Occipital lobe (tissue), 2 donors: Measurements from ENCODE around the gene TMEM253. TPM values are rescaled to one million over a fixed set of nuclear protein-coding genes. Genes with fewer than 3 reads are reported as not detected.

Source experiments
- DNase-seq: peaks from one replicate; lab custom pipeline; 2025; lab: John Stamatoyannopoulos, UW
- total RNA-seq: library from RNA; depleted of rRNA; stranded (reverse); fragments of >200 nt; gene quantifications from one replicate; pipeline ENCODE4 v1.2.3, GENCODE V29; 2014

The TMEM253 gene
- total RNA-seq, 1 donor from 2014 or later: not detected

GRCh38 chr14:21103710-21104447, 3.0 kb downstream of the TMEM253 start:
- DNase-seq: peak; percentile 95

DNA sequence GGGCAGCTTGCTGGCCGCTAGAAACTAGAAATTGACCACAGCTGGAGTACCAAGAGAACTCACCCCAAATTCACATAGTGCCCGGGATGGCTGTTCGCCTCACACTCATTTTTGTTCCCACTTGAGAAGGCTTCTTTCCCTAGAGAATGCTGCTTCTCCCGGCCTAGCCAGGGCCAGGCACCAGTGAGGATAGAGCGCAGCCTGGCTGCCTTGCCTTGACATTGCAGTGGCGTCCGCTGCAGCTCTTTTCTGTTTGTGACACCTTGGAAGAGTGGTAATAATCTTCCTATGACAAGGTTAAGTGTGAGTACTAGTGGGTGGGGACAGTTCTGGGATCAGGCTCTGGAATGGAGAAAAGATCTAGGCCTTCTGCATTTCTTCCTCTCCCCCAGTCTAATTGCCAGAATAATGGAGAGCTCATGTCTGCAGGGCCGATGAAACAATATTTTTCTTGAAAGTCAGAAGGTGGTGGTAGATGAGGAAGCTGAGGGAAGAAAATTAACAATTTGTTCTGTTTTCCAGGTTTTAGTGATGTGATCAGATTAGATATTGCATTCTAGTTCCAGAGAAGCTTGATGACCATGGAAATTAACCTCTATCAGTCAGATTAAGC, 3.7 kb downstream of the TMEM253 start:
- DNase-seq: peak; percentile 79

- no peak for DNase-seq
Observed at GRCh38 chr14:21105095-21105494, 4.2 kb downstream of the TMEM253 start.

GRCh38 chr14:21106176-21106497, 5.3 kb downstream of the TMEM253 start:
- no peak for DNase-seq

GRCh38 chr14:21106498-21107282, 5.8 kb downstream of the TMEM253 start:
- DNase-seq: peak; percentile 58

DNA sequence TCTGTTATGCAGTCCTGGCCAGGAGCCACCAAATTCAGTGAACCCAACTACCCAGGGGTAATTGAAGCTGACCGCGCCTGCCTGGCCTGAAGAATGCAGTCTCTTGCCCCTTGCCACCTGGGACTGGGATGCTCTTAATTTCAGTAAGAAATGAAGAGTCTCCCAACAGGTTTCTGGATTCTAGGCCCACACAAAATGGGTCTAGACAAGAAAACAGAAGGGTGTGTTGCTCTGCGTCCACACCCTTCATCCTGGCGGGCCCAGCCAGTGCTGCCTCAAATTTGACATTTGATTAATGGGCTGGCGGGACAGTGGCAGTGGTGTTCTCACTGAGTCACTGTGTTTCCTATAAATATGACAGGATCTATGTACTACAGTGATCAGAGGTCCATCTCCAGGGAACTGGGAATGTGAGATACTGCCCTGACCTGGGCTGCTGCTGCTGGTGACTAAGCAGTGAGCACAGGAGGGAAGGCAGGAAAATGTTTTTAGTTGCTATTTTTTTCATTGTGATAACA, 6.5 kb downstream of the TMEM253 start:
- DNase-seq: no peak

- no peak for DNase-seq
Observed at GRCh38 chr14:21108791-21109190, 7.9 kb downstream of the TMEM253 start.

GRCh38 chr14:21109377-21110138, 8.7 kb downstream of the TMEM253 start:
- no peak for DNase-seq

- no peak for DNase-seq
Observed at GRCh38 chr14:21112255-21112654, 11.4 kb downstream of the TMEM253 start.

DNA sequence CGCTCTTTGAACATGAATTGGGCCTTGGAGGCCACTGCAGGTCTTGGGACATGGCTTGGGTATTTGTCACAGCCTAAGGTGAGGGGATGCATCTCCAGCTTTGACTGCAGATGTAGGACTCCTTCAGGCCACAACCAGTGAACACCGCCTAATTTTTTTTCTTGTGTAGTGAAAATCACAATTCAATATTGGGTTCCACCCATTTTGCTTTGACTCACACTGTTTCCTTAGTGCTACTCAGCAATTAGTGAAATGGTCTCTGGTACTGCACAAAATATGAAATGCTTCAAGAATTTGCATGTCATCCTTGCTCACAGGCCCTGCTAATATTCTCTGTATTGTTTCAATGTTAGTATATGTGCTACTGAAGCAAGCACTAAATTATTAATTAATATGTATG, 12.5 kb downstream of the TMEM253 start:
- DNase-seq: no peak

DNA sequence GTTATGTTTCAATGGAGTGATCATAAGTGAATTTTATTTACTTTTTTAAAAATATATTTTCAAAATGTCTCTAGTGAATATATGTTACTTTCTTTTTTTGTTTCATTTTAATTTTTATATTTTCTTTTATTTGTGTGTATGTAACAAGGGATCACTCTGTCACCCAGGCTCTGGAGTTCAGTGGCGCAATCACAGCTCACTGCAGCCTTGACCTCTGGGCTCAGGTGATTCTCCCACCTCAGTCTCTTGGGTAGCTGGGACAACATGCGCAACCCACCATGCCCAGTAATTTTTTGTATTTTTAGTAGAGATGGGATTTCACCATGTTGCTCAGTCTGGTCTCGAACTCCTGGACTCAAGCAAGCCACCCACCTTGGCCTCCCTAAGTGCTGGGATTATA, 18.1 kb downstream of the TMEM253 start:
- no peak for DNase-seq

DNA sequence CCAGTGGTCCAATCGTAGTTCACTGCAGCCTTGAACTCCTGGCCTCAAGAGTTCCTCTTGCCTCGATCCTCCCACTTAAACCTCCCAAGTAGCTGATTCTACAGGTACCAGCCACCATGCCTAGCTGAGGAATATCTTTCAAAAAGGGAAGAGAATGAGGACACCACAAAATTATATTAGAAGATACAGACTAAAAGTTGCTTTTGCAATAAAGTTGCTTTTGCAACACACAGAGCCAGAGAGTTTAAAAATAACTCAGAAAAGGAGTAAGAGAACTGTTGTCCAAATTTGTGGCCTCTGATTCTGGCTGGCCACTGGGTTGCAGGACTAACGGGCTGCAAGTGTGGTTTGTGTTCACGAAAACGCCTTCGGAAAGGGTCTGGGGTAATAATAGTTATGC, 19.8 kb downstream of the TMEM253 start:
- no peak for DNase-seq

DNA sequence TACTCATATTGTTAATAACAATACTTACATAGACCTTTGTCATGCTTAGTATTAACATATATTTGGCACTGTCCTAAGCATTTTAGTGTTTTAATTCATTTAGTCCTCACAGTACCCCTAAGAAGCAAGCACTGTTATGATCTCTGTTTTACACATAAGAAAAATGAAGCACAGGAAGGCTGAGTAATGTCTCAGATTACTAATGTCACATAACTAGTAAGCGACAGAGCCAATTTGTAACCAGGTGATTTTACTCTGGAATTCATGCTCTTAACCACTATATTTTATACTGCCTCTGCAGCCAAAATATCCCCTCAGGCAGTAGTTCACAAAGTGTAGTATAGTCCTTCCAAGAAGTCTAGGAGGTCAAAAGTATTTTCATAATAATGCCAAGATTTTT, 20.3 kb downstream of the TMEM253 start:
- DNase-seq: no peak

DNA sequence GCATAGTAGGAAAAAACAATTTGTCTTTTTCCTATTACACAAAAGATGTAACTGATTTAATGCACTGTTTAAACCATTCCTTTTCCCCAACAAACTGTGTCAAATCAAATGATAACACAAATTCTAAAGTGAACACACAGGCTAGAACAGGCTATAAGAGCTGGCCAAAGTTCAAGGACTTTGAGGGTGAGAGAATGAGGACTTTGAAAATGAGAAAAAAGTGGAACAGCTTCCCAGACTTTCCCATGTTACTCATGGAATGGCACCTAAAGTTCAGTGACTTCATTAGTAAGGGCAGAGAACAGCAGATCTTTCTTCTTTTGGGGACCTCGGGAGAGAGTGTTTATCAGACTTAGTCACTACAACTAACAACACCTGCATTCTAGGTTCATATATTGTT, 22.6 kb downstream of the TMEM253 start:
- DNase-seq: no peak

- DNase-seq: no peak
Observed at GRCh38 chr14:21133901-21134300, 33.0 kb downstream of the TMEM253 start.

GRCh38 chr14:21136024-21136423, 35.2 kb downstream of the TMEM253 start:
- DNase-seq: no peak

DNA sequence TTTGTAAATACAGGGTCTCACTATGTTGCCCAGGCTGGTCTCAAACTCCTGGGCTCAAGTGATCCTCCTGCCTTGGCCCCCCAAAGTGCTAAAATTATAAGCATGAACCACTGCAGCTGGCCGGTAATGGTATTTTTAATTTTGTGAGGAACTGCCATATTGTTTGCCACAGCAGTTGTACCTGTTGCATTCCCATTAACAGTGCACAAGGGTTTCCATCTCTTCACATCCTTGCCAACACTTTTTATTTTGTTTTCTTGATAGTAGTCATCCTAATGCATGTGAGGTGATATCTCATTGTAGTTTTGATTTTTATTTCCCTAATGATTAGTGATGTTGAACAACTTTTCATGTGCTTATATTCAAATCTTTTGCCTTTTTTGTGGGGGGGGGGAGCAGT, 41.5 kb downstream of the TMEM253 start:
- no peak for DNase-seq

- DNase-seq: no peak
Observed at GRCh38 chr14:21145437-21145836, 44.6 kb downstream of the TMEM253 start.

GRCh38 chr14:21149641-21150367, 48.9 kb downstream of the TMEM253 start:
- DNase-seq: no peak
